Right lobe of liver (tissue), 4 donors: ENCODE measurements around the gene BANP.

Source experiments
- CTCF ChIP-seq, 4 donors: fragments of 200-600 bp in 3 of 4; fragments of 450-650 bp in 1 of 4; IDR thresholded peaks; one replicate each; pipeline versions ENCODE4 v1.5.1 to v1.8.0; 2016 to 2022; ENCODE audit warnings: antibody characterized with exemption in 4 of 4, mild to moderate bottlenecking in 2 of 4
- POLR2A ChIP-seq: fragments of 450-650 bp; IDR thresholded peaks from one replicate; pipeline ENCODE4 v1.6.1; 2017; ENCODE audit warnings: antibody characterized with exemption, mild to moderate bottlenecking
- donor health status: DM: no; HTN: no; CAD: no.
- donor health status: DM: no; HTN: no; CAD: no.
- donor health status: DM: no; HTN: yes; CAD: no.

GRCh38 chr16:87922250-87922871 is 28.9 kb upstream of the BANP start:
- TF ChIP-seq POLR2A (no peak), CTCF (IDR thresholded peaks at IDR 0.05) (no peak)
